ENCODE data around the gene MED15. TPM values are rescaled to one million over a fixed set of nuclear protein-coding genes. Genes with fewer than 3 reads are reported as not detected.
A peak's percentile ranks its signal among the peaks of the same experiment; 100 is the strongest.

The MED15 gene
- total RNA-seq, 3 donors from 2014 or later (not counting 1 experiment from before 2014, with no cell fraction given) = 269 to 291 (median 270) TPM

DNA sequence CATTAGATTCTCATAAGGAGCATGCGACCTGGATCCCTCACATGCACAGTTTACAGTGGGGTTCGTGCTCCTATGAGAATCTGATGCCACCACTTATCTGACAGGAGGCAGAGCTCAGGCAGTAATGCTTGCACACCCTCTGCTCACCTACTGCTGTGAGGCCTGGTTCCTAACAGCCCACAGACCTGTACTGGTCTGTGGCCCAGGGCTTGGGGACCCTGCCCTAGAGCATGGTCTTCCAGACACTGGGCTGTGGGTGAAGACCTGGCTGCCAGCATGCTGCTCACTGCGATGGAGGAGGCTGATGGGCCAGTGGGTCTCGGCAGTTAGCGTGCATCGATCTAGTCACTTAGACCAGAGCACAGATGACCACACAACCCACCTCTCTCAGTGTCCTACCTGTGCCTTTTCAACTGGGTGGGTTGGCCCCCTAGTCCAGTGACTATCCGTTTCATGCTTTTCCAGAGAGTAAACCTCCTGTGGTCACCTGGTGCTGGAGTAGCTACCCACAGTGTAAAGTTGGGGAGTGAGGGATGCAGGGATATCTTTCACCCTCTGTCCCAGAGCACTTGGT lies 21.1 kb downstream of the MED15 start:
- Mint-ChIP-seq H3K27ac (peak overlapping the region; percentile 60 to 66), H3K27me3 (ENCODE audit: low read depth in 2 of 2) (no peaks in the 10 kb centered on the region), H3K36me3 (no peaks in the 10 kb centered on the region), H3K4me1 (peaks cover 54 to 71% of the 10 kb centered on the region in 2 donors), H3K9me3 (no peaks in the 10 kb centered on the region), H3K4me3 (no peak overlapping the region)
- Histone ChIP-seq H3K4me1 (ENCODE audit: control insufficient read depth, insufficient read depth, low read length) (peaks cover 58% of the 10 kb centered on the region), H3K27me3 (ENCODE audit: control insufficient read depth, insufficient read depth, low read length) (no peaks in the 10 kb centered on the region), H3K36me3 (ENCODE audit: control insufficient read depth, insufficient read depth, low read length) (peaks cover 29% of the 10 kb centered on the region), H3K27ac (ENCODE audit: low read length) (no peak overlapping the region), H3K9me3 (ENCODE audit: control insufficient read depth, insufficient read depth, low read length) (no peaks in the 10 kb centered on the region), H3K4me3 (ENCODE audit: low read length) (no peak overlapping the region)
- DNase-seq (no peak), ATAC-seq (no peak)
- intact Hi-C loops (cut with micrococcal nuclease) = no loop called here
- WGBS (ENCODE audit: insufficient coverage) = 97% methylated on average over 7 of the region's 7 CpGs
- no peak for TF ChIP-seq CTCF (IDR thresholded peaks at IDR 0.05)

- DNase-seq (no peak), ATAC-seq (no peak)
- intact Hi-C loops (cut with micrococcal nuclease) = no loop called here
- 90% methylated on average over 15 of the region's 15 CpGs for WGBS (ENCODE audit: insufficient coverage)
- no peak overlapping the region for H3K27ac ChIP-seq (ENCODE audit: low read length)
- peaks cover 52 to 75% of the 10 kb centered on the region in 2 donors for H3K4me1 Mint-ChIP-seq
- no peaks in the 10 kb centered on the region for H3K9me3 ChIP-seq (ENCODE audit: control insufficient read depth, insufficient read depth, low read length)
- H3K36me3 Mint-ChIP-seq = no peaks in the 10 kb centered on the region
- H3K27me3 Mint-ChIP-seq (ENCODE audit: low read depth in 2 of 2) = no peaks in the 10 kb centered on the region
- peaks cover 55% of the 10 kb centered on the region for H3K4me1 ChIP-seq (ENCODE audit: control insufficient read depth, insufficient read depth, low read length)
- H3K36me3 ChIP-seq (ENCODE audit: control insufficient read depth, insufficient read depth, low read length) = peaks cover 29% of the 10 kb centered on the region
- H3K9me3 Mint-ChIP-seq = no peaks in the 10 kb centered on the region
- H3K4me3 ChIP-seq (ENCODE audit: low read length) = no peak overlapping the region
- TF ChIP-seq CTCF (IDR thresholded peaks at IDR 0.05) = no peak
- H3K27me3 ChIP-seq (ENCODE audit: control insufficient read depth, insufficient read depth, low read length) = no peaks in the 10 kb centered on the region
- peak overlapping the region; percentile 78 to 93 for H3K27ac Mint-ChIP-seq
- H3K4me3 Mint-ChIP-seq = no peak overlapping the region
Observed at GRCh38 chr22:20530368-20531153, 23.2 kb downstream of the MED15 start.

GRCh38 chr22:20531154-20531403 lies 23.7 kb downstream of the MED15 start:
- Mint-ChIP-seq H3K27me3 (ENCODE audit: low read depth in 2 of 2) (no peaks in the 10 kb centered on the region), H3K36me3 (no peaks in the 10 kb centered on the region)

More at GRCh38 chr22:20531154-20531403, 23.7 kb downstream of the MED15 start:
- Mint-ChIP-seq H3K9me3 (no peaks in the 10 kb centered on the region), H3K4me3 (no peak overlapping the region), H3K4me1 (peaks cover 52 to 80% of the 10 kb centered on the region in 2 donors), H3K27ac (peak overlapping the region; percentile 82 to 93)
- Histone ChIP-seq H3K27ac (ENCODE audit: low read length) (no peak overlapping the region), H3K9me3 (ENCODE audit: control insufficient read depth, insufficient read depth, low read length) (no peaks in the 10 kb centered on the region), H3K36me3 (ENCODE audit: control insufficient read depth, insufficient read depth, low read length) (peaks cover 29% of the 10 kb centered on the region), H3K4me3 (ENCODE audit: low read length) (no peak overlapping the region), H3K27me3 (ENCODE audit: control insufficient read depth, insufficient read depth, low read length) (no peaks in the 10 kb centered on the region), H3K4me1 (ENCODE audit: control insufficient read depth, insufficient read depth, low read length) (peaks cover 55% of the 10 kb centered on the region)
- TF ChIP-seq CTCF (IDR thresholded peaks at IDR 0.05) = no peak
- no peak for ATAC-seq
- DNase-seq = no peak
- intact Hi-C loops (cut with micrococcal nuclease) = no loop called here
- 100% methylated on average over 1 of the region's 1 CpG for WGBS (ENCODE audit: insufficient coverage)
